K562 (cell line): ENCODE measurements around the gene PLK5. TPM values are rescaled to one million over a fixed set of nuclear protein-coding genes. Genes with fewer than 3 reads are reported as not detected.

Experiments used
- ATAC-seq: fragments of 200-7000 bp; cut with Tn5 transposase; 3 replicates; pipeline ENCODE4 v1.9.1; 2020; ENCODE audit warnings: moderate library complexity
- BruUV-seq: library from RNA; stranded (reverse); fragments of 400-500 nt; replicated peaks from 2 replicates; lab custom pipeline; 2021; lab: Mats Ljungman, UMichigan
- CTCF ChIA-PET: fragments of 300-600 bp; formaldehyde crosslinking; extraction: SDS; loops from one replicate; lab custom pipeline; 2021; ENCODE audit warnings: low intra/inter-chr PET ratio; lab: Yijun Ruan, JAX
- POLR2A ChIA-PET: fragments of 300-600, 350-650 bp; sonication (Branson Sonifier 250); formaldehyde crosslinking; extraction: SDS; loops from one replicate; lab custom pipeline; 2021; ENCODE audit warnings: antibody characterized with exemption, inconsistent platforms; lab: Yijun Ruan, JAX
- DNase-seq, 4 experiments: peaks; one replicate each; pipeline versions ENCODE4 v3.0.0 to v3.0.0-alpha.2; 2011 to 2018; ENCODE audit warnings: low spot score in 3 of 4, mixed read lengths in 3 of 4; ENCODE audit errors: extremely low read depth in 1 of 4
- FAIRE-seq: peaks from 2 replicates; lab custom pipeline; 2011; peaks lifted over from hg19 to GRCh38; lab: Jason Lieb, UNC
- H2AFZ ChIP-seq: 2 replicates; pipeline ENCODE4 v1.6.0; 2011; ENCODE audit warnings: low read depth, low read length, control low read depth, inconsistent platforms
- H3K27ac ChIP-seq: fragments of 200-600 bp; 3 replicates; pipeline ENCODE4 v1.8.0; 2011; ENCODE audit warnings: low read depth, mild to moderate bottlenecking, control low read depth, inconsistent platforms, low read length, moderate library complexity, mixed read lengths; ENCODE audit errors: extremely low read depth
- H3K27me3 ChIP-seq, 2 experiments: fragments of 300-600 bp in 1 of 2; 2 replicates in 1 of 2; 3 replicates in 1 of 2; pipeline versions ENCODE4 v1.6.0 to v1.8.0; 2011; ENCODE audit warnings: inconsistent platforms in 2 of 2, low read length in 2 of 2, mild to moderate bottlenecking in 1 of 2, mixed read lengths in 1 of 2, moderate library complexity in 1 of 2; ENCODE audit not compliant: control insufficient read depth in 2 of 2, insufficient read depth in 2 of 2
- H3K36me3 ChIP-seq: fragments of 300-600 bp; 3 replicates; pipeline ENCODE4 v1.8.0; 2011; ENCODE audit warnings: mild to moderate bottlenecking, low read length, inconsistent platforms; ENCODE audit not compliant: control insufficient read depth, insufficient read depth
- H3K4me1 ChIP-seq, 2 experiments: fragments of 200-600 bp in 1 of 2; replicated peaks in 1 of 2; 2 replicates in 1 of 2; 3 replicates in 1 of 2; pipeline versions ENCODE4 v1.5.1 to v1.8.0; 2011; ENCODE audit warnings: inconsistent platforms in 2 of 2, low read length in 2 of 2, mild to moderate bottlenecking in 1 of 2, mixed read lengths in 1 of 2, moderate library complexity in 1 of 2; ENCODE audit not compliant: control insufficient read depth in 2 of 2, insufficient read depth in 2 of 2
- H3K4me2 ChIP-seq: 2 replicates; pipeline ENCODE4 v1.6.1; 2011; ENCODE audit warnings: low read length, control low read depth, inconsistent platforms, mixed read lengths; ENCODE audit not compliant: insufficient read depth
- H3K4me3 ChIP-seq: fragments of 200-600 bp; sonication (generic), shearing (Covaris generic); 2 replicates; pipeline ENCODE4 v1.5.1; 2016; ENCODE audit warnings: control low read depth, inconsistent platforms
- H3K79me2 ChIP-seq: fragments of 200-600 bp; 3 replicates; pipeline ENCODE4 v1.8.0; 2011; ENCODE audit warnings: low read length, inconsistent platforms; ENCODE audit not compliant: control insufficient read depth, insufficient read depth
- H3K9ac ChIP-seq, 2 experiments: 2 replicates each; pipeline versions ENCODE4 v1.6.0 to v1.6.1; 2011; ENCODE audit warnings: low read depth in 2 of 2, low read length in 2 of 2, control low read depth in 1 of 2, inconsistent platforms in 1 of 2, mild to moderate bottlenecking in 1 of 2, mixed read lengths in 1 of 2; ENCODE audit not compliant: insufficient read depth in 1 of 2
- H3K9me1 ChIP-seq: one replicate; pipeline ENCODE4 v1.6.0; 2011; ENCODE audit warnings: inconsistent platforms, mild to moderate bottlenecking, low read length, moderate library complexity; ENCODE audit not compliant: control insufficient read depth, insufficient read depth
- H3K9me3 ChIP-seq: replicated peaks from 2 replicates; pipeline ENCODE4 v1.5.1; 2011; ENCODE audit warnings: low read depth, low read length, inconsistent platforms; ENCODE audit not compliant: control insufficient read depth, insufficient read depth
- H4K20me1 ChIP-seq: replicated peaks from 2 replicates; pipeline ENCODE4 v1.6.1; 2011; ENCODE audit warnings: low read length, inconsistent platforms, mixed read lengths; ENCODE audit not compliant: control insufficient read depth, insufficient read depth
- CEBPB ChIP-seq: fragments of 450-650 bp; IDR thresholded peaks from 2 replicates; pipeline ENCODE4 v1.6.1; 2016; ENCODE audit warnings: missing genetic modification characterization, missing compliant biosample characterization
- MAFF ChIP-seq: IDR thresholded peaks from 2 replicates; pipeline ENCODE4 v1.6.1; 2012; ENCODE audit warnings: low read length, improper control_type of control experiment
- WGBS: fragments of 100-300 bp; shearing (Covaris generic); methylation state at CpG from one replicate; pipeline ENCODE4 v1.1.6; 2016; ENCODE audit warnings: low coverage, mixed read lengths; ENCODE audit not compliant: insufficient coverage; ENCODE audit errors: missing lambda C conversion rate; 5-methylcytosine and 5-hydroxymethylcytosine counted together
- in situ Hi-C: fragments of 300-500 bp; cut with MboI; formaldehyde crosslinking; loops from 4 replicates; pipeline ENCODE4 v1.15.0; 2018; ENCODE audit warnings: inconsistent platforms, mixed read lengths
- intact Hi-C: fragments of 100-400 bp; cut with micrococcal nuclease; formaldehyde crosslinking; loops from 2 replicates; pipeline ENCODE4 v1.14.2; 2022
- polyA plus RNA-seq, 8 experiments: library from polyadenylated mRNA; depleted of rRNA in 4 of 8; stranded (reverse) in 5 of 8; unstranded in 3 of 8; fragments of >200 nt; fragmentation: Nextera tagmentation in 2 of 8; fragmentation: Illumina TruSeq in 1 of 8; extraction: Ambion mirVana in 2 of 8; extraction: Trizol in 1 of 8; gene quantifications; 2 replicates each; pipeline versions ENCODE4 v1.2.1 to v1.2.3, GENCODE V29; 2011 to 2014; ENCODE audit warnings: inconsistent platforms in 1 of 8, missing spikeins in 1 of 8
- total RNA-seq, 7 experiments: library from RNA; depleted of rRNA in 6 of 7; stranded (reverse); fragments of >200 nt in 6 of 7; fragmentation: Illumina TruSeq in 2 of 7; extraction: Trizol in 2 of 7; gene quantifications; 2 replicates each; pipeline versions ENCODE4 v1.2.1 to v1.2.3, GENCODE V29; 2011 to 2021; ENCODE audit warnings: low replicate concordance in 1 of 7
- TF ChIP-seq, protein P1 (sequence below), 2 experiments: fragments of 450-650 bp in 1 of 2; sonication (generic) in 1 of 2; formaldehyde crosslinking in 1 of 2; IDR thresholded peaks in 1 of 2; conservative IDR thresholded peaks in 1 of 2; 2 replicates each; pipeline versions ENCODE4 v1.6.1 to v1.8.1; 2016 to 2023; ENCODE audit warnings: mild to moderate bottlenecking in 2 of 2, moderate library complexity in 2 of 2, inconsistent platforms in 1 of 2, missing genetic modification reagents in 1 of 2

PLK5 gene
- total and polyA plus RNA-seq, 9 of the 15 experiments (the other 6 are each of a cell fraction or from before 2014, with no cell fraction given): 0.04 to 0.23 (median 0.11) TPM; not detected in 5

DNA sequence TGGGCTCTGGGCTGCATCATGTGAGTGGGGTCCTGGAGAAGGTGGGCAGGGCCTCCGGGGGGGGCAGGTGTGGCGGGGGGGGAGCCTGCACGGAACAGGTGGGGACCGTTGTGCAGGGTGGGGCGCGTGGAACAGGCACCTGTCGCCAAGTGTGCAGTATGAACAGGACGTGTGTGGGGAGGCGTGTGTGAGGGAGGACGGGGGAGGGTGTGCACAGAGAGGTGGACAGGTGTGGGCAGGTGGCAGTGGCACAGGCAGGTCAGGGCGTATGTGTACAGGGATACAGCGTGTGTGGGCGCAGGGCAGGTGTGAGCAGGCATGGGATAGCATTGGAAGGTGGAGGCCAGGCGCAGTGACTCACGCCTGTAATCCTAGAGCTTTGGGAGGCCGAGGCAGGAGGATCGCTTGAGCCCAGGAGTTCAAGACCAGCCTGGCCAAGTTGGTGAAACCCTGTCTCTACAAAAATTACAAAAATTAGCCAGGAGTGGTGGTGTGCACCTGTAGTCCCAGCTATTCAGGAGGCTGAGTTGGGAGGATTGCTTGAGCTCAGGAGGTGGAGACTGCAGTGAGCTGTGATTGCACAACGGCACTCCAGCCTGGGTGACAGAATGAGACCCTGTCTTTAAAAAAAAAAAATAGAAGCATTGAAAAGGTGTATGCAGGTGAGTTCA, 3.2 kb downstream of the PLK5 start:
- in situ Hi-C loops: no loop called here
- no peak for ATAC-seq
- intact Hi-C loops: no loop called here
- peak; percentile 88 for TF ChIP-seq CEBPB
- no peak for TF ChIP-seq MAFF
- TF ChIP-seq, protein P1, sequence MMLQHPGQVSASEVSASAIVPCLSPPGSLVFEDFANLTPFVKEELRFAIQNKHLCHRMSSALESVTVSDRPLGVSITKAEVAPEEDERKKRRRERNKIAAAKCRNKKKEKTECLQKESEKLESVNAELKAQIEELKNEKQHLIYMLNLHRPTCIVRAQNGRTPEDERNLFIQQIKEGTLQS (IDR thresholded peaks at IDR 0.05): no peak
- TF ChIP-seq, protein P1 (CRISPR knock-in tag; conservative IDR thresholded peaks at IDR 0.05): no peak
- Histone ChIP-seq H3K9me1 (no peaks in the 10 kb centered on the region), H4K20me1 (peaks cover 11% of the 10 kb centered on the region), H3K4me1 (peaks cover 3 to 49% of the 10 kb centered on the region in 2 experiments; a peak in 3 of 5 replicates), H3K27me3 (peaks cover 20 to 44% of the 10 kb centered on the region in 2 experiments; a peak in 4 of 5 replicates), H3K36me3 (no peaks in the 10 kb centered on the region), H2AFZ (no peak overlapping the region), H3K27ac (no peak overlapping the region), H3K79me2 (no peaks in the 10 kb centered on the region), H3K9ac (no peak overlapping the region), H3K9me3 (no peaks in the 10 kb centered on the region), H3K4me3 (no peak overlapping the region), H3K4me2 (no peak overlapping the region)
- 19% methylated on average over 11 of the region's 18 CpGs for WGBS
- DNase-seq: no peak
- no TSS peak for BruUV-seq
- no peak for FAIRE-seq
- POLR2A ChIA-PET: interaction anchor here (0.7 kb wide), 1 partner anchor 64 kb away, joined by 3 read pairs; no protein-coding TSS in a partner anchor
- CTCF ChIA-PET: no interaction called here
